ENCODE measurements around the gene RNASE12.

RNASE12 gene

DNA sequence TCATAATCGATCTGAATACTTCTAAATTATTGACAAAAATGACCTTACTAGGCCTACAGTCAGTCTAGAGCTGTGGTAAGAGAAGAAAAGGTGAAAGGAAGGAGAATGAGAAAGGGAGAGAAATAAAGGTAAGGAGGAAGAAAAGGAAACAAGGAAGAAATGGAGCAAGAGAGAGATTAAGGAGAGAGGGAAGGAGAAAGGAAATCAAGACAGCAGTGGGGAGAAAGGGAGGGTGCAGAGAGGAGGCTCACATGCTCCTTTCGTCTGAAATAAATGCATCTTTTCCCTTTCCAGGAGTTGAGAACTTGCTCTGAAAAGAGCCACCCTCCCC is 34.0 kb downstream of the RNASE12 start:
- intact Hi-C loops (cut with DNase I), result no loop called here
- DNase-seq, result no peak

DNA sequence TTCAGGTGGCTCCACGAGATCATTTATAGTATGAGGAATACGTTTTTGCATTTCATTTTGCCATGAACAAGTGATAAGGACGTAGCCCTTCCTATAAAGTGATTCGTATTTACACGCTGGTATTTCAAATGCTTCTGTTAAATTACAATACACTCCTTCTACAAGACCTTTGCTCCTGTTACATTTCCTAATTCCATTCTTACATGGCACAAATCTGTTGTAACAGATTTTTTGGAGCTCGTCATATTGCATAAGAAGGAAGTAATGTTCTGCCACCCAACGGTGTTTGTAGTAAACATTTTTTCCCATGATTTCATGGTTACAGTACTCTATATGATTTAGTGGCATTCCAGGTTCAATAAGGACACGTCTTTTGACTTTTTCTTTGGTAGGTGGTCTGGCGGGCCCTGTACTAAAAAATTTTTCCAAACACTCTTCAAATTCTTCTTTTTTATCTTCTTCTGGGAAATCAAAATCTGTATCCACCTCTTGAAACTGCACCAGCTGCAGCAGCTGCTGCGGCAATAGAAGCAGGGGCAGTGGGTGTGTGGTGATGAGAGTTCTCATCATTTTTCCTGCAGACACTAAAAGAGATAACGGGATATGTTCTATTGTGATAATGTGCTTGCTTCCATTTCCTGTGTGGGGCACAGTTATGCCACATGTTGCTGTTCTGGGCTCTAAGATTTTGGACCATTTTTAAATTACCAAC is 34.5 kb downstream of the RNASE12 start:
- intact Hi-C loops (cut with DNase I), result no loop called here
- no peak for DNase-seq

DNA sequence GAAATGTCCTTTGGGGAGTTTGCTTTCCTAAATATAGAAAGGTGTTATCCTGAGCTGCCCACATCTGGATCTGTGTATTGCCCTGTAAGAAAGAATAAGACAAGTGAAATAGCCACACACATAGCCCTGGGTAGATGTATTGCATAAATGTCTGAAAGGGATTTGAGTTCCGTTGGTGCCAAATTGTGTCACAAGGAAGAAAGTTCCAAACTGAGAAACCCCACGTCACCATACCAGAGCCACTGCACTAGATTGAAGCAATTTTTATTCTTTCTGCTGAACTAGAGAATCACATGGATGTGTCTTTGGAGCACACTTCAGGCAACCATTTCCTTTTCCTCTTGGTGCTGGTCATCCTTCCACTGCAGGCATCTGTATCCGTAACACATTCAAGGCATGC is 35.3 kb downstream of the RNASE12 start:
- no peak for DNase-seq
- intact Hi-C loops (cut with DNase I), result no loop called here

DNA sequence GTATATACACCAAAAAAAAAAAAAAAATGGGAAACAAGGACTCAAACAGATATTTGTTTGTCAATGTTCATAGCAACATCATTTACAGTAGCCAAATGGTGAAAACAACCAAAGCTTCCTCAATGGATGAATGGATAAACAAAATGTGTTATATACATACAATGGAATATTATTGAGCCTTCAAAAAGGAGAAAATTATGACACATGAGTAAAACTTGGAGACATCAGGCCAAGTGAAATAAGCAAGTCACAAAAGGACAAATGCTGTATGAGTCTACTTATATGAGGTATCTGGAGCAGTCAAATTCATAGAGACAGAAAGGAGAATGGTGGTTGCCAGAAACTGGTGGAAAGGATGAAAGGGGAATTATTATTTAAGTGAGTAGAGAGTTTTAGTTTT is 38.2 kb downstream of the RNASE12 start:
- intact Hi-C loops (cut with DNase I), result no loop called here
- no peak for DNase-seq

DNA sequence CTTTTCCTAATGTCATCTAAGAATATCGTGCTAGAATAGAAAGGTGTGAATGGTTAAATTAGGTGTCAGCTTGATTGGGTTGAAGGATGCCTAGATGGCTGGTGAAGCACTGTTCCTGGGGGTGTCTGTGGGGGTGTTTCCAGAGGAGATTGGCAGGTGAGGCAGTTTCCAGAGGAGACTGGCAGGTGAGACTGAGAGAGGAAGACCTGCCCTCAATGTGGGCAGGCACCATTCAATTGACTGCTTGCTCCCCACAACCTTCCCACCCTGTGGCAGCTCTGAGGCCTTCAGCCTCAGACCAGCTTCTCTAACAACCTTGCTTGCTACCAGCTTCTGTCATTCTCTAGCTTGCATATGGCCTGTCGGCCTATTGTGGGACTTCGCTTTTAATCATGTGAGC is 39.6 kb downstream of the RNASE12 start:
- intact Hi-C loops (cut with DNase I), result no loop called here
- peak in 33 of 42 donors; percentile 3 to 76 (median 32) for DNase-seq

DNA sequence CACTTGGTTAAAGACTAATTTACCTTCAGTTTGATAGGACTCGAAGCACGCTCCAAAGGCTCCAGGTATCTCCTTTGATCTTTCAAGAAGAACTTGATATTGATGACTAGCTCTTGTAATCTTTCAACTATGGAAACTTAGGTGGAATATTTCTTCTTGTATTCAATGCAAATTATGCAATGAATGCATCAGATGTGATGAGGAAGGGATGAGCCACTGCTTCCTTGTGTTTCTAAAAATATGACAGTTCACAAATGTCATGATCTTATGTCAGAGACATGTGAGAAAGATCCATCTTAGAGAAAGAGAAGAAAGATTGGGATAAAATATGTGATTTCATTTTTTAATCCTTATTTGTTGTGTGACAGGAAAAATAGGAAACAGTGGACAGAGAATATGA is 40.2 kb downstream of the RNASE12 start:
- DNase-seq, result no peak
- intact Hi-C loops (cut with DNase I), result no loop called here

DNA sequence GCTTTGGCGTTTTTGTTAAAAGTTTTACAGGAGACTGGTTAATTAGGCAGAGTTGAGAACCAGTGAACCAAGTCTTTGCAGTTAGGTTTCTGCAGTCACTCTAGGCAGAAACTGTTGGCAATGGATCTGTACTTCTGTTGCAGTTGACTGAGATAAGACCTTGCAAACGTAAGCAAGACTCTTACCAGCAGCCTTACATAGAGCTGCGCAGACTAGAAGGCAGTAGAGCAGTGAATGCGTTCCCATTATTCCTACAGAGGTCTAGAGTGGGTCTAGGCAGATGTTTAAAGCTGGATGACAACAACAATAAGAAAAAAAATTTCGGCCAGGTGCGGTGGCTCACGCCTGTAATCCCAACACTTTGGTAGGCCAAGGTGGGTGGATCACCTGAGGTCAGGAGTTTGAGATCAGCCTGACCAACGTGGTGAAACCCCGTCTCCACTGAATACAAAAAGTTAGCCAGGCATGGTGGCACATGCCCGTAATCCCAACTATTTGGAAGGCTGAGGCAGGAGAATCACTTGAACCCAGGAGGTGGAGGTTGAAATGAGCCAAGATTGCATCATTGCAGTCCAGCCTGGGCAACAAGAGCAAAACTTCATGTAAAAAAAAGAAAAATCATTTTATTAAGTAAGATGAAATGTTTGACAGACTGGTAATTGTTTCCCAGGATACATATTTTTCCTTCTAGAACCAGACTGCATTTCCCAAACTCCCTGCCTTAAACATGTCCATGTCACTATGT is 42.6 kb downstream of the RNASE12 start:
- DNase-seq, result no peak

DNA sequence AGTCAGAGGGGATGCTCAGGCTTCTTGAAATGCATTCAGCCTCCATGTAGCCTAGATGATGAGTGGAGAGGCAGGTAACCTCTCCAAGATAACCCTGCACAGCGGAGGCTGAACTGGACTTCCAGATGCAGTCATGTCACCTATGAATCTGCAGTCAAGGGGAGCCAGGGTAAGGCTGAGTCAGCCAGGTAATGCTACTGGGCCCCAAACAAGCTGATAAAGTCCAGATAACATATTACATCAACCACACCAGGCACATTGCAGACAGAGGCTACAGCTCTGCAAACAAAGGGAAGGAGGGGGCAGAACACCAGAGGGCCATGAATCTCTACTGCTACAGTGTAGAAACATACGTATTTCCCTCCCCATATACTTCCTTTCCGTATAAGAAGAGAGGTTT is 44.3 kb downstream of the RNASE12 start:
- DNase-seq, result no peak
- intact Hi-C loops (cut with DNase I), result no loop called here

More for the DNA sequence above, 42.6 kb downstream of the RNASE12 start:
- intact Hi-C loops (cut with DNase I), result no loop called here

Measured in head of caudate nucleus (tissue), 42 donors.